DMS114 treated with DMSO at 0.1 percent for 48 hours (cell line): ENCODE results near the gene CTU2.

Experiments
- DNase-seq: peaks from one replicate; lab custom pipeline; 2025; ENCODE audit not compliant: unreplicated experiment; lab: John Stamatoyannopoulos, UW

The CTU2 gene

DNA sequence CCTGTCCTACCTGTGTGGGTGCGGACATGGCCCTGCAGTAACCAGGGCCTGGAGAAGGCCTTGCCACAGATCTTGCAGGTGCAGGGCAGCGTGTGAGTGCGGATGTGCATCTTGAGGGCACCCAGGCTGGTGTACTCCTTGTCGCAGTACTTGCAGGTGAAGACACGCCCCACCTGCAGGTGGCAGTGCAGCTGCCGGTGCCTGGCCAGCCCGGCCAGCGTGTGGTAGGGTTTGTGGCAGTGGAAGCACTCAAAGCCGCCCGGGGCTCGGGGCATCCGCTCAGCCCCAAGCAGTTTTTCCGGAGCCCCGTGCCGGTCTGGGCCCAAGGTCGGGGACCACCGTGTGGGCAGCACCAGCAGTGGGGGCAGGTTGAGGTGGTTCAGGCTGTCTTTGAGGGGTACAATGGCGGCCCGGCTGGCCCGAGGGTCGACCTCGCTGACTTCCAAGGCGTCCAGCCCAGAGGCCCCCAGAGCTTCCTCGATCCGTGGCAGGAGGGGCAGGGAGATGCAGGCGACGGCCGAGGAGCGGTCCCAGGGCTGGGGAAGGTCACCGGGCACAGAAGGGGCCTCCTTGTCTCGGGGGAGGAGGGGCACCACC is 25.1 kb upstream of the CTU2 start:
- no peak for DNase-seq

DNA sequence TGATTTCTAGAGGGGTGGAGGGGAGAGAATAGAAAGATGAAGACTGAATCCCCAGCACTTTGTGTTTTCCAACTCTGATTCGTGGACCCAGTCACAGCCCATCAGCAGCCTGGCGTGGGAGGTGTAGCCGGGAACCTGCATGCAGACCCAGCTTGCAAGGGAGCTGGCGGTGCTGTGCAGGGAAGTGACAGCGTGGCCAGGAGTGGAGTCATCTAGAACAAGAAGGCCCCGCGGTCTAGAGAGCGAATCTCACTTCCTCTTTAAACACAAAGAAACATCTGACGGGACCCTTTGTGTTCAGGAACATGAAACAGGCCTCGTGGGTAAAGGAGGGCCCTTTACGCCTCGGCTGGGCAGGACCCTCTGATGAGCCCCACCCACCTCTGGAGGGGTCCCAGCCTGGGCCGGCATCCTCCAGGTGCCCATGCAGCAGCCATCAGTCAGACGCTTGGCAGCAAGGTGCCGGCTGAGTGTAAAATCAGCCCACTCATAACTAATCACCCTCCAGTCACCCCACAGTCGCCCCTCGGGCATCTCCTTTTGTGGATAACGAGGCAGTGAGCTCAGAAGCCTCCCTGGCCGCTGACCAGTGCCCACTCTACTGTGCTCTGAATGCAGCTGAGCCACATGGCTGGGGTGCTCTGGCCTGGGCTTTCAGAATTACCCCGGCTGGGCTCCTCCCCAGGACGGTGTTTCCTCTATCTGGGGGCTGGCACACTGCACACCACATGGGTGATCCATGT is 24.4 kb upstream of the CTU2 start:
- DNase-seq: no peak

DNA sequence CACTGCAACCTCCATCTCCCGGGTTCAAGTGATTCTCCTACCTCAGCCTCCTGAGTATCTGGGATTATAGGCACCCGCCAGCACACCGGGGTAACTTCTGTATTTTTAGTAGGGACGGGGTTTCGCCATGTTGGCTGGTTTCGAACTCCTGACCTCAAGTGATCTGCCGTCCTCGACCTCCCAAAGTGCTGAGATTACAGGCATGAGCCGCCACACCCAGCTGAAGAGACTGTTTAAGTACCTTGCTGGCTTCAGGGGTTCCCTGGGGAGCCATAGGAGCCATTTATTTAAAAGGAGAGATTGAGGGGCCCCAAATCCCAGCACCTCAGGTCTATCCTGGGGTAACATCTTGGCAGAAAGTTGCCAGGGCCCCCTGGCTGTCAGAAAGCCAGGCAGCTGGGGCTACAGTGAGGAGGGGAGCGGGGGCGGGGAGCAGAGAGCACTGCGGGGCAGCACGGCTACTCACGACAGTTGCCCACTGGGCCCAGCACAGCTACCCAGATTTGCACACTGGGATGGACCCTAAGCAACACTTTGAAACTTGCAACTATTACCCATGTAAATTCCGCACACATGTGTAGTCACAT is 21.6 kb upstream of the CTU2 start:
- no peak for DNase-seq

DNA sequence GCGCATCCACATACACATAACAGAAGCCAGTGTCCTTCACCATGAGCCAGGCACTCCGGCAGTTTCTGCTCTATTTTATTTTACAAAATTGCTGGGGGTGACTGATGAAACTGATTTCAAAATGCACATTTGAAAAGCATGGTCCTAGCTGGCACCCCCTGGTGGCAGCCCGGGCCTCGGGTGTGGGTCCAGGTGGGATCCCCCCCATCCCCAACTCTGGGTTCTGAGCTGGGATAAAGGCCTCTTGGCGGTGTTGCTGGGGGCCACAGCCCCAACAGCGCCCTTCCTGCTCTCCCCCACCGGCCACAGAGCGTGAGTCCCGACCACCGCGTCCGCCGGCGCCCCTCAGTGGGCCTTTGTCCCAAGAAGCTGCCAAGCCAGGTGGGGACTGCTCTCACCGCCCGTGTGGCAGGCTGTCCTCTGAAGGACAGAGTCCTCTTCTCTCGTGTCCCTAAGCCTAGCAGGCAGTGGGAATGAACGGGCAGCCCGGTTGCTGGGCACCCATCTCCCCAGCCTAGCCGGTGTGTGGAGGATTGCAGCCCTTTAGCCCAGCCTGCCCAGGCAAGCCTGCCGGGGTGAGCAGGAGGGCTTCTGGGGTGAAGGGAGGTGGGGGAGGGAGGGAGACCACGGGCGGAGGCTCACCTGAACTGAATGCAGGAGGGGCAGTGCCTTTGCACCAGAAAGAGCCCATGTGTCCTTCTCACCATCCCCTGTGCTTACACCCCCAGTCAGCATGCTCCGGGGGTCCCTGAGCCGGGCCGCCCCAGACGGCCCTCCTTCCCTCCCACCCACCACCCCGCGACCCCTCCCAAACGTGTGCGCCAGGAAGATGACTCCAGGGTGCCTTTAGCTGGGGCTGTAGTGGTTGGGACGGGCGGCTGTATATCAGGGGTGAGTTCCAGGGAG is 20.9 kb upstream of the CTU2 start:
- DNase-seq: no peak

DNA sequence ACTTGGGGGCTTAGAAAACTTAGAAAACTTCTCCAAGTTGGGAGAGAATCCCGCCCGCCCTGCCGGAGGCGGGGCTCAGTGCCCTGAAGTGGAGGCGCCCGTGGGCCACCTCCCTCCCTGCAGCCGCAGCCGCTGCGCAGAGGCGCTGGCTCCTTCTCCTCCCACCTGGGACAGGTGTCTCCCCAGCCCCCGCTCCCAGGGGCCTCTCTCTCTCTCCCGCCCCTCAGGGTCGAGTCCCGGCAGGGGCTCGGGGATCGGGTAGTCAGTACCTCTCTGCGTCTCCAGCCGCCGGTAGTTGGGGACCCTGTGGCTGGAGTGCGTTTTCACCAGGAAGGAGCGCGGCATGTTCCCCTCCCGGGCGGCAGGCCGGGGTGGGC is 20.3 kb upstream of the CTU2 start:
- no peak for DNase-seq

DNA sequence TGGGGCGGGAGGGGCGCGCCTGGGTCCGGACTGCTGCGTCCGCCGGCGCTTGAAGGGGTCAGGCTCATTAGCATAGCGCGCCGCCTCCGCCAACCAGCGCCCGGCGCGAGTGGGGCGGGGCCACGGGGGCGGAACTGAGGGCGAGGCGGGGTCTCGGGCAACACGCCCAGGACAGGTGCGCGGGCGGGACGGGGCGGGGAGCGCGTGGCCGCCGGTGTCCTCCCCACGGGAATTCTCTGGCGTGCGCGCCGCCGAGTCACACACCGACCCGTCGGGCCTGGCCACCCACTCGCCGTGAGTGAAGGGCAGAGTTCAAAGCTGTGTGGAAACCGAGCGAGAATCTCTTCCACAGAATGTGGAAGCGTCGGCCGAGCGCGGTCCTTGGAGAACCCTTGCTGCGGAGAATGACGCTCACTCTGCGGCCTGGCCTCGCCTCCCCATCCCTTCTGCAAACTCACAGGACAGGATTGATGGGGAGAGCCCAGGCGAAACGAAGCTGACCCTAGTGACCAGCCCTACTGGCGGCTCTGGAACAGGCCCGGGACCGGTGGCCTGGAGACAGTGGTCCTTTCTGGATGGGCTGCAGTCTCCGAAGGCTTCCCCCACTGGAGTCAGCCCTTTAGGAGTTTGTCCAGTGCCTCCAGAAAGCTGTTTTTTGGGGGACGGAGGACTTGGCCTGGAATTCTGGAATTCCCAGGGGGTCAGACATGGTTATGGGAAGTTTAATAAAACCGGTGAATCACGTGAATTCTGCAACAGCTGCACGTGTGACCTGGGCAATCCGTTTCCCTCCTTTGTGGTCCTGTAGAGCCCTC is 19.7 kb upstream of the CTU2 start, which contains the start of gene SNAI3:
SNAI3 (minus strand) TSS at position 69 of the 815 bp plus-strand sequence. CDS start 101 bp downstream, outside the sequence.
- peak; percentile 35 for DNase-seq

DNA sequence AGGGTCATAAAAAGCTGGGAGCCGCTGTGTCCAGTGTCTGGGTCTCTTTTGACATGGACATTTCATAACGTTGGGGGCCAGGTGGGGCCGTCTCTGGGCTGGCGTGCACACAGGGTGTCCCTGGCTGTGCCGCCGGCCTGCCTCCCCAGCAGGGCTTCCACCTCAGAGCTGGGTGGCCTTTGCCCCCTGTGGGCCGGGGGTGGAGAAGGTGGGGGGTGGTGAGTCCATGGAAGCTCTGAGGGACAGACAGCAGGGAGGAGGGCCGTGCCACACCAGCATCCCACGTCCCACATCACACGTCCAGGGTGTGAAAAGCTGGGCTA is 19.1 kb upstream of the CTU2 start:
- DNase-seq: no peak

DNA sequence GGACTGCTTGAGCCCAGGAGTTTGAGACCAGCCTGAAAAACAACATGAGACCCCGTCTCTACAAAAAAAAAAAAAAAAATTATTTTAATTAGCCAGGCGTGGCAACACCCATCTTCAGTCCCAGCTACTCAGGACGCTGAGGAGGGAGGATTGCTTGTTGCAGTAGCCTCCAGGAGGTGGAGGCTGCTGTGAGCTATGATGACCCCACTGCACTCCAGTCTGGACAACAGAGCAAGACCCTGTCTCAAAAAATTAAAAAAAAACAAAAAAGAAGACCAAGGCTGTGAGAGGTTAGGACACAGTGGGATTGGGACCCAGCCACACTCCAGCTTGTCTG is 18.7 kb upstream of the CTU2 start:
- no peak for DNase-seq

DNA sequence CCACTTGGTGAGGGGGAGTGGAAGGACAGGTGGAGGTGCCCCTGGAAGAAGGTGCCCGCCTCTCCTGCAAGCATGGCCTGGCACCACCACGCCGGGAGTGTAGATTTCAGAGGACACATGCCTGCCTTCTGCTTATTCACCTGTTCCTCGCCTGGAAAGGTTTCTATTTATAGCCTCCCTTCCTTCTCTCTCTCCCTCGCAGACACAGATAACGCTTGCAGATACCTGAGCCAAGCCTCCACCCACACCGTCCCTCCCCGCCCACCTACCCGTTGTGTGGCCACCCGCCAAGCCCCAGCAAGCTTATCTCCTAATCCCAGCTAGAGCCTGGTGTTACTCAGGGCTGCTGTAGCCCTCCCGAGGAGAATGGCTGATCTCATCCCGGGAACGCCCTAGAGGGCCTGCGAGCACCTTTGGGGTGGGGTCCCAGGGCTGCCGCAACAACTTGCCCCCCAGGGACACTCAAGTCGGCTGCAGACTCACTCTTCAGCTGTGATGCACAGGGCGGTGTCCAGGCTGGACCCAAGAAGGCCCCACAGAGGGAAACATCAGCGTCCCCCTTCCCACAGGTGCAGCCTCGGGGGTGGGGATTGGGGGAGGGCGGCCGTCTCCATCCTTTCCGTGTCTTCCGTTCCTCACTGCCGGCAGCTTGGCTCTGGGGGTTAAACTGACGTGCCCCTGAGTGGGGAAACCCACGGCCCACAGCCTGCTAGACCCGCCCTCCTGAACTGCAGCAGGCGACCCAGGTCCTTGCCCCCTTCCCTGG is 18.1 kb upstream of the CTU2 start:
- DNase-seq: no peak

DNA sequence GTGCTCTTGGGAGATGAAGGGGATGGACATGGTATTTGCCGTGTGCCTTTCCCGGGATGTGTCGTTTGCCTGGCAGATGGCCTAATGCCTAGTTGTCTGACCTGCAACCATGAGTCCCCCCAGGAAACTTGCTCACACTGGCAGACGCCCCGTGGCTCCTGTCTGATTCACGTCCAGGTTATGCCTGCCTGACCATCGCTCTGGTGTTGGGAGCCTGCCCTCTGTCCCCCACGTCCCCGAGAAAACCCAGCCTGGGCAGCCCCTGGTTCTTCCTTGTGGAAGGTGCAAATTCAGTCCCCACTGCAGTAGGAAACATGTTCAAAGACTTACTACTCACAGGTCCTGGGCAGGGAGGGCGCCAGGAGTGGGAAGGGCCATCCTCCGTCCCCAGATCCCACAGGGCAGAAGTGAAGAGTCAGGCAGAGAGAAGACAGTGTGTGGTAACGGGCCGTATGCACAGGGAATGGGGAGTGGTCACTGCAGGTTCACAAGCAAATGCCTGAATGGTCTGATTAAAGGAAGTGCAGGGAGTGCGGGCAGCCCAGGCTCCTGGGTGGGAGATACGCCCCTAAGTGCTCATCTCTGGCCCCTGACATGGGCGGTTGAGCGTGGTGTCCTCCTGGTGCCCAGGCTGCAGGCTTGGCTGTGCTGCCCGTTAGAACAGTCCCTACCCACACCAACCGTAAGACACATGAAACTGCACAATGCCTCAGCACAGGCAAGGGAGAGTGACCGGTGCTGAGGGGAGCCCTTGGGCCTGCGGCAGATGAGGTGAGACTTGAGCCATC is 15.8 kb upstream of the CTU2 start:
- DNase-seq: no peak

DNA sequence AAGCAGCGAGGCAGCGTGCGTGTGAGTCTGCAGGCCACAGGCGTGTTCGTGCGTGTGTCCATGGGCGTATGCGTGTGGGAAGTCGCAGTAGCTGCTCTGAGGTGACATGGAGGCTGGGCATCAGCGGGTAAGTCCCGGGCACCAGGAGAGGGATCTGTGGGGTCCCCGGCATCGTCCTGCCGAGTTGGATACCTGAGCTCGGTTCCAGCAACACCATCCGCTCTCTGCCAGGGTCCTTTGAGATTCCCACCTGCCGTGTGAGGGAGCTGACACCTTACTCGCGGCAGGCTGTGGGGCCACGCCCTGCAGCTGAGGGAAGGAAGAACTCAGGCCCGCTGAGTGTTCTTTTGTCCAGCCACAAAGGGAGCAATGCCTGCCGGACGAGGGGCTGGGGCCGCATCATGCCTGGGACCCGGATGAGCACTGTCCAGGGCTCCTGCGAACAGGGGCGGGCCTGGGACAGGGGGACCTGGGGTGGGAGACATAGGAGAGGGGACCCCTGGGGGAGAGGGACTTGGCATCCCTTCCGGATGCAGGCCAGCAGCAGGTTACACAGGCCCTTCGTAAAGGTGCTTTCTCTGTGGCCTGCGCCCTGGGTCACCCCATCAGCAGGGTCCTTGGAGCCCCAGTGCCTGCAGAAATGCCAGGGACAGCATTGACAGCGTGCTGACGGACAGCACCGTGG is 15.0 kb upstream of the CTU2 start:
- no peak for DNase-seq

DNA sequence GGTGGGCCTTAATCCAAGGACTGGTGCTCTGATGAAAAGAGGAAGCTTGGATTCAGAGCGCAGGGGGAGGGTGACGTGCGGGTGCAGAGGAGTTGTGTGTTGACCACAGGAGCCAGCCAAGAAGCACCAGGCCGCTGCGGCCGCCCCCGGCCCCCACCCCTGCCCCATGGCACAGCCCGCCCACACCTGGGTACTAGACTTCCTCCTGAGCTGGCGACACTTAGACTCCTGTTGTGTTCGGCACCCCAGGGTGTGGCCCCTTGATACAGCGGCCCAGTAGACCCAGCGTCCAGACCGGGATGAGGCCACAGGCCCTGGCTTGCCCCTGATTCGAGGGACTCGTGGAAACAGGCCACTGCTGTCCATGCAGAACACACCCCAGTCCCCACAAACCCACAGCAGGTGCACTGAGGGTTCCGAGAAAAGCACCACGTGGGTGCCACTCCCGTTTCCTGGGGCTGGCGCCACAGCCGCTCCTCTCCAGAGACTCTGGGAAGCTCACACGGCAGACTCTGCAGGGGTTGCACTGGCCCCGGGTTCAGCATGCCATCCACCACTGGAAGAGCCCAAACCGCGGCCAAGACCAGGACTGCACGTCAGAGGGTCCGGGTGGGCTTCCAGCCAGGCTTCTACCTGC is 14.3 kb upstream of the CTU2 start:
- DNase-seq: no peak

DNA sequence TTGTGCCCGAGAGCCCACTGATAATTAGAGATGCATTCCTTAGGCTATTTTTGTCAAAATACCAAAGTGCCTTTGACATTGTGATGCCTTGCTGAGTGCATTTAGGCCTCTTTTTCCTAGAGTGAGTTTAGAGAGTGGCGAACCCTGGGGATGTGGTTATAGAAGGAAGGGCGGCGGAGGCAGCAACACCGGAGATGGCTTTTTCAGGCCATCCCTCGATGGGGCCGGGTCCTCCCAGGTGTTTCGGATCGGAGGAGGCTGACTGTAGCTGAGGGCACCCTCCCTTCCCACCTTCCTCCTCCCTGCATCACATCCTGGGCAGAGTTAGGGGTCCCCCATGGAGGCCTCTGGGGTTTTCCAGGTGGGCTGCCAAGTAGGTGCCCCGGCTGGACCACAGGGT is 13.4 kb upstream of the CTU2 start:
- DNase-seq: no peak

DNA sequence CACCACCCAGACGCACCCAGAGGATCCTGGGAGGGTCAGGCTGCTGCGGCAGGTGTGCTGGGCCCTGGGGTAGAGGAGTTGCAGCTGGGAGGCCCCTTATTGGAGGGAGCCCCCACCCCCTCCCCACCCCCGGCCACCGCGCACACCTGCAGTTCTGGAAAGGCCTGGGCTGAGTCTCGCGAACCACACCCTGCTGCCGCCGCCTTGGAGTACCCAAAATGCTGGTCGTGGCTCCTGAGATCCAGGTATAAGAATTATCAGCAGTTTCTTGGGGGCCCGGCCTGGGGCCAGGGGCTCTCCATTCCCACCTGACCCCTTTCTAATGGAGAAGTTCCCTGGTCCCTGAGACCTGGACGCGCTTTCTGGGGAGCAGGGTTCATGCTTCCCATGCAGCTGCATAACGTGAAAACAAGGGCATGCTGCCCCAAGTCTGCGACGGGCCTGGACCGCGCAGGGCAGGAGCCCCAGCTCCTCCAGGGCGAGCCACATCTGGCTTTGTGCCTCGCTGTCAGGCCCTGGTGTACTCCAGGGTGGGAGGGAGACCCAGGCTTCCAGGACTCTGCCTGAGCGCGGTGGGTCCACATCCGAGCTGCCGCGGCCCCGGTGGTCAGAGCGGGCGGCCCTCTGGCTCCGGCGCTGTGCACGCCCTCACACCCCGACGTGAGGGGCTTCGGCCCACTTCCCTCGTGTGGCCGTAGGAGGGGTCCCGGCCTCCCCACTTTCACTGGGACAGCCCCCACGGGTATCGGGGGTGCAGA is 12.7 kb upstream of the CTU2 start:
- DNase-seq: no peak

DNA sequence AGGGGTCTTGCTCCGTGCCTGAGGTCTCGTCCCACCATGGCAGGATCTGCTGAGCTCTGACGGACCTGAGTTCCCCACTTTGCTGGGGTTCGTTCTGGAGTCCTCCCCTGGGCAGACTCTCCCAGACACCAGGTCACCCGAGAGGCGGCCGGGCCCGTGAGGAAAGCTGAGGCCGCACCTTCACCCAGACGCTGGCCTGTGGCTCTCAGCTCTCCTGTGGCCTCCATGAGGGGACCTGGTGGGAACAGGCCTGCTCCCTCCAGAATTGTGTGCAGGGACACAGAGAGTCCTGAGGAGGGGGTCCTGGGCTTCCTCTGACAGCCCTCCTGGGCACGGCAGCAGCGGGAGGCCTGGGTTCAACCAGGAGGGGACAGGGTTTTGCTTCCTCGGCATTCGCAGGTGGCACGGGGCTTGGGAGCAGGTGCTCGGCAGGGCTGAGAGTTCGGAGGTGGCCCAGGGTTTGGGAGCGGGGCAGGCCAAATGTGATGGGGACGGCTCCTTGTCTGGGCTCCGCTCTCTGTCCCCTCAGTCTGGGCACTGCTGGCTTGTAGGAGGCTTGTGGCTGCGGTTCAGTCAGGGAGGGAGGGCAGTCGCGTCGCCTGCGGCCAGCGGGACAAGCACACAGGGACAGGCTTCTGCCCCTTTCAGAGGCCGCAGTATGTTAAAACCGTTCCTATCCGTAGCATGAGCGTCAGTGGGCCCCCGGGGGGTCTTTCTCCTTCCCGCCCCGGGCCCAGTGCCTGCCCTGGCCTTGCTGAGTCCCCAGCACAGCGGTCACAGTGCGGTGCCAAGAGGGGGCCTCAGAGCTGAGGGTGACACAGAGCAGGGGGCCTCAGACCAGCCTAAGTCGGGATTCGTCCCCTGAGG is 11.8 kb upstream of the CTU2 start:
- DNase-seq: no peak

DNA sequence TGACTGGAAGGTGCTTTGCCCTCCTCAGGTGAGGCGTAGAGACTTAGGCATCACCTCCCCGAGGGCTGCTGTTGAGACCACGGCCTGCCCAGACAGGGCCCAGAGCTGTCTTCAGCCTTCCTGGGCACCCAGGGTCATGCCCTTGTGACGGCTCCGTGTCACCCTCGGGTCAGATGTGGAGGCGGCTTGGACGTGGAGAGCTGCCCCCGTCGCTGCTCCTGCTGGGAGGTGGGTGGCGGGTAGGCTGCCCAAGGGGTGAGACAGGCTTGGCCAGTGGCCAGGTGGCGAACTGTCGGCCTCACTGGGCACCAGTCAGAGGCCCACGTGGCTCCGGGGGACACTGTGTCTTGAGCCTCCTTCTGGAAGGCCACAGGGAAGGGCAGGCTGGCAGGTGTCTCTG is 11.1 kb upstream of the CTU2 start:
- DNase-seq: no peak

DNA sequence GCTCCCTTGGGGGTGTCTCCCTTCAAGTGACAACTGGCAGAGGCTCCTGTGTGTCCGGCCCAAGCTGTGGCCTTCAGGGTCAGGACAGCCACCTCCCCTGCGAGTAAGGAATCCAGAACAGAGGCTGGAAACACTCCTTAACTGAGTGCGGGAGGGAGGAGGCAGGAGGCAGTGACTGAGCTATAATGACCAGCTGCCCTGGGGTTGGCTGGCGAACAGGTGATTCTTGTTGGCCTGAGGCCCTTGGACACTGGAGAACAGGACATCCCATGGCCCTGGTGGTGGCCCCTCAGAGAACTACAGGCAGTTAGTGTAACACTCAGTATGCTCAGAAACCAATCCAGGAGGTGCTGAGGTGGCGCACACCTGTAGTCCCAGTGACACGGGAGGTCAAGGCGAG is 10.6 kb upstream of the CTU2 start:
- no peak for DNase-seq
